Gastrocnemius medialis (tissue), 4 donors: ENCODE results near the gene RARA.

Source experiments
- POLR2A ChIP-seq, 2 donors: fragments of 450-650 bp; IDR thresholded peaks; one replicate each; pipeline ENCODE4 v1.6.1; 2017; ENCODE audit warnings: antibody characterized with exemption in 2 of 2, mild to moderate bottlenecking in 2 of 2, moderate library complexity in 2 of 2
- TF ChIP-seq, protein P1 (sequence below), 5 experiments: fragments of 450-650 bp in 3 of 5; fragments of 200-600 bp in 2 of 5; sonication (generic) in 2 of 5; IDR thresholded peaks in 4 of 5; conservative IDR thresholded peaks in 1 of 5; 1 replicate in 4 of 5; 2 replicates in 1 of 5; pipeline ENCODE4 v1.5.1; 2016 to 2019; ENCODE audit warnings: antibody characterized with exemption in 5 of 5, mild to moderate bottlenecking in 3 of 5, moderate library complexity in 3 of 5

DNA sequence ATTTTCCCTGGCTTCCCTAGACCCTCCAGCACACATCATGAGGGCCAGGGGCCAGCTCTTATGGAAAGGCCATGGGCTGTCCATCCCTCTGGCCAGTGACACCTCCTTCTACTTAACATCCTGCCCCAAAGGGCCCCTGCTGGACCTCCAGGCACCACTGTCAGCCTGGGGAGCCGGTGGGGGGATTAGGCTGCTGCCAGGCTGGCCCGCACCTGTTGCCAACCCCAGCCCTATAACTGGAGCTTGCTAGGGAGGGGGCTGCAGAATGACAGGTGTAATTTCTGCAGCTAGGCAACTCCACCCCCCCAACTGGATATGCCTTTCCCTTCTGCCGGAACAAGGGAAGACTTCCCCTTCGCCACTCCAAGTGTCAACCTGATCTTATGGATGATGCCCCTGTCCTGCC is 12.5 kb downstream of the RARA start:
- TF ChIP-seq, protein P1, sequence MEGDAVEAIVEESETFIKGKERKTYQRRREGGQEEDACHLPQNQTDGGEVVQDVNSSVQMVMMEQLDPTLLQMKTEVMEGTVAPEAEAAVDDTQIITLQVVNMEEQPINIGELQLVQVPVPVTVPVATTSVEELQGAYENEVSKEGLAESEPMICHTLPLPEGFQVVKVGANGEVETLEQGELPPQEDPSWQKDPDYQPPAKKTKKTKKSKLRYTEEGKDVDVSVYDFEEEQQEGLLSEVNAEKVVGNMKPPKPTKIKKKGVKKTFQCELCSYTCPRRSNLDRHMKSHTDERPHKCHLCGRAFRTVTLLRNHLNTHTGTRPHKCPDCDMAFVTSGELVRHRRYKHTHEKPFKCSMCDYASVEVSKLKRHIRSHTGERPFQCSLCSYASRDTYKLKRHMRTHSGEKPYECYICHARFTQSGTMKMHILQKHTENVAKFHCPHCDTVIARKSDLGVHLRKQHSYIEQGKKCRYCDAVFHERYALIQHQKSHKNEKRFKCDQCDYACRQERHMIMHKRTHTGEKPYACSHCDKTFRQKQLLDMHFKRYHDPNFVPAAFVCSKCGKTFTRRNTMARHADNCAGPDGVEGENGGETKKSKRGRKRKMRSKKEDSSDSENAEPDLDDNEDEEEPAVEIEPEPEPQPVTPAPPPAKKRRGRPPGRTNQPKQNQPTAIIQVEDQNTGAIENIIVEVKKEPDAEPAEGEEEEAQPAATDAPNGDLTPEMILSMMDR (IDR thresholded peaks at IDR 0.05 in 4 of 5, conservative IDR thresholded peaks at IDR 0.05 in 1 of 5), result no peak
- no peak for TF ChIP-seq POLR2A (IDR thresholded peaks at IDR 0.05)
